NCI-H1417 treated with DMSO at 0.1 percent for 48 hours (cell line): ENCODE results near the gene SMS.
"Not testable (repeated sequence)": the region's sequence is repeated elsewhere in the genome, so short reads cannot be mapped to it uniquely, and the experiment has no call there.

Experiments
- DNase-seq: peaks from one replicate; lab custom pipeline; 2025; lab: John Stamatoyannopoulos, UW

SMS gene

DNA sequence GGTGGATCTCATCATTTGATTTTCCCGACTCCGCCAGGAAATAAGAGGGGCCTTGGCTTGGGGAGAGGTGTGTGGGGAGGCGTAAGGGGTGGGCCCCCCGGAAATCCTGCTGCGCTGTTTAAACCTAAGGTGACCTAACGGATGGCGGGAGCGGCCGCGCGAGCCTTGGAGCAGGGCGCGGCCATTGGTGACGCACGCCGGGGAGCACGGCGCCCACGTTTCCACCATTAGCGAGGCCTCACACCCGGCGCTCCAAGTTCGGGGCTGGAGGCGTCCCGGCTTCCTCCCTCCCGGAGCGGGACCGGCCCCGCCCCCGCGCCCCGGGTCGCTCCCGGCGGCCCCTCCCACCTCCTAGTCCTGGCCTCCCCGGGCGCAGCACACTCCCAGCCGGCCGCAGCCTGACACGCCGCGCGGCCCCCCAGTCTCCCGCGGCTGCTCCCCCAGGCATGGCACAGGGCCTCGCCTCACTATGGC, at the start of gene SMS:
Gene SMS (plus strand): TSS at position 354 of the 474 bp plus-strand sequence. CDS start 116 bp downstream, at position 470.
- peak; percentile 14 for DNase-seq

DNA sequence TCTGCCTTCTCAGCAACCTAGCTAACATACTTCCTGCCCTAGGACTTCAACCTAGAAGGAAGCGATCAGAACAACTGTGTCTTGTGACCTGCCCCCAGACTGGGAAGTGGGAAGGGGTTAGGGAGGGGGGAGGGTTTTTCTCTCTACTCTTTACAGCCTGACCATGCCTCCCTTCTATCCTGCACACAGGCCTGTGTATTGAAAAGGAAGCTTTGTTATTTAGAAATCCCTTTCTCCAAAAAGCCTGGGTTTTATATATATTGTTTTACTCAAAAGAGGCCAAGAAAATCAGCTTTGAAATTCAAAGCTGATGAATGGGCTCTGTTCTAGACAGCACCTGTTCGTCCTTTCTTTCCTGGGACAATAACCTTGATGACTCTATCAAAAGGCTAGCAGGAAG, 35.2 kb upstream of the SMS start:
- DNase-seq, result no peak

DNA sequence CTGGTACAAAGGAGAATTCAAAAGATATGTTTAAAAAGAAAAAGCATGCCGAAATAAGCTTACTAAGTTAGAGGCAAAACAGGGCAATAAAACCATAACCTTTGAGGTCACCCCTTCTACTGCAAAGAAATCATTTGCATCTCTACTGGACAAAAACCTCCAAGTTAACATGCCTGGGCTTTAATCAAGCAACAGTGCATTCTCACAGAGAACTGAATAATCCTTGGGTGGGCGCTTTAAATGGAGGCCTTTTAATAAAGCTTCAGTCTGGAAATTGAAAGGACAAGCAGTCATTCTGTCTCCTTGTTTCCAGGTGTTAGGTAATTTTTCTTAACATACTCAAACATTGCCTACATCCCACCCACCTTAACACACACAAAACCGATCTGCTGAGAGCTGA, 34.6 kb upstream of the SMS start:
- DNase-seq, result no peak

DNA sequence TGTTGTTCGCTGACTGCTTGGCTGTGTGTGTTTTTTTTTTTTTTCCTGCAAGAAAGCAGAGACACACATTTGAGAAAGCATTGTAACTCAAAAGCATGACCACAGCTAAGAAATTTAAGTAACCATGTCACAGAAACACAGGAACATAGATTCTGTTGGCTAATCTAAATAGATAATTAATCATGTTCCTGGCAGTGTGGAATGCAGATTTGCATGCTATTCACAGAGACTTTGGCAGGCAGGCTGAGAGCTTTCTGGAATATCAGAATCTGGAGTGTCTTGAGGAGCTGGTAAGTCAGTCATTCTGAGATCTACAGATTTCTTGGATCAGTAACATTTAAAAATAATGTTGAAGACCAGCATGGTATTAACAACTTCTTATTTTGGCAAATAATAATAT, 33.2 kb upstream of the SMS start:
- DNase-seq, result no peak

DNA sequence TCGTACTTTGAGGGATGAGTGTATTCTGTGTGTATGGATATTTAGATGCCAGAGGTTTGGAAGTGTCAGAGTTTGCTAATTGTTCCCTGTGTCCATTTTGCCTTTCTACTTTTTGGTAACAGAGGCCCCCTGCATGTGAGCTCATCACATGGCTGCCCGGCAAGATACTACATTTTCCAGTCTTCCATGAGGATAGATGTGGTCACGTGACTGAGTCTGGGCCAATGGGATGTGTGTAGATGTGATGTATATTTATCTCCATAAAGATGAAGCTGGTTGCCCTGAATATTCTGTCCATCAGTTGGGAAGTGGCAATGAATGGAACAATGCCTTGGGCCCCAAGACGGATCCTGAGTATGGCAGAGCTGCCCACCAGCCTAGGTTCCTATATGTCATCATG, 29.0 kb upstream of the SMS start:
- no peak for DNase-seq

DNA sequence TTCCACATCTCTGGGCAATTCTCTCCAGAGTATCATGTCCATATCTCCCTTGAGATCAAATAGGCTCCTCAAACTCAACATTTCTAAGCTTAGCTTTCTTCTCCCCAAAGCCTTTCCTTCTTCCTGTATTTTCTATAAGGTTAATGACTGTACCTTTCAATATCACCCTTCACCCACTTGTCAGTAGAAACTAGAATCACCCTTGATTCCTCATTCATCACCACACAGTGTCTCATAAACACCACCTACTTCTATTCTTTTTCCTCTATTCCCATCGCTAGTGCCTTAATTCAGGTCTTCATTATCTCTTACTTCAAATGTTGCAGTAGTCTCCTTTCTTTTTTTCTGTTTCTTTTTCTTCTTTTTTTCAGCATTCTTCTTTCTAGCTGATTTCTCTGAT, 28.3 kb upstream of the SMS start:
- DNase-seq, result no peak

DNA sequence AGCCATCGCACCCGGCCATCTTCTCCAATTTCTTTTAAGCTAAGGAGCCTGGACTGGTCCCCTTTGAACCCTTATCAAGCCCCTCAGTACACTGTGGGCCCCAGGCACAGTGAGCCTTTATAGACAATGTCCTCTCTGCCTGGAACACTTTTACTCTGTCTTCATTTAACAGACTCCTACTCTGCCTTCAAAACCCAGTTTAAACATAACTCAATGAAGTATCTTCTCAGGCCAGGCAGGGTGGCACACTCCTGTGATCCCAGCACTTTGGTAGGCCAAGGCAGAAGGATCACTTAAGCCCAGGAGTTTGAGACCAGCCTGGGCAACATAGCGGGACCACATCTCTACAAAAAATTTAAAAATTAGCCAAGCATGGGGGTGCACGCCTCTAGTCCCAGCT, 27.5 kb upstream of the SMS start:
- DNase-seq, result no peak

DNA sequence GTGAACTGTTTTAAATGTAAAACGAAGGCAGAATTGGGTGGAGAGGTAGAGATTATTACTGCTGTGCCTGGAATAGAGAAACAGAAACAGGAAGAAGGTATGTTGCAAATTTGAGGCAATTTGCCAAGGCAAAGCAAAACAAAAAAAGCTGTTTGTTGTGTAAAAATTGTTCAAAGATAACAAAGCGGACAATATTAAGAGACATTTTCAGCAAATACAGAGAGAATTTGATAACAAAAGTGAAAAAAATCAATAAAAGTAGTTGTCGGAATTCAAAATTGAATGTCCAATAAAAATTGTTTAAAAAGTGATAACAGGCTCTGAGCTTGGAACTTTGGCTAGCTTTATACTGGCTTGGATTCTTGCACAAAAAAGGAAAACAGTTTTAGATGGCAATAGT, 14.4 kb upstream of the SMS start:
- no peak for DNase-seq

DNA sequence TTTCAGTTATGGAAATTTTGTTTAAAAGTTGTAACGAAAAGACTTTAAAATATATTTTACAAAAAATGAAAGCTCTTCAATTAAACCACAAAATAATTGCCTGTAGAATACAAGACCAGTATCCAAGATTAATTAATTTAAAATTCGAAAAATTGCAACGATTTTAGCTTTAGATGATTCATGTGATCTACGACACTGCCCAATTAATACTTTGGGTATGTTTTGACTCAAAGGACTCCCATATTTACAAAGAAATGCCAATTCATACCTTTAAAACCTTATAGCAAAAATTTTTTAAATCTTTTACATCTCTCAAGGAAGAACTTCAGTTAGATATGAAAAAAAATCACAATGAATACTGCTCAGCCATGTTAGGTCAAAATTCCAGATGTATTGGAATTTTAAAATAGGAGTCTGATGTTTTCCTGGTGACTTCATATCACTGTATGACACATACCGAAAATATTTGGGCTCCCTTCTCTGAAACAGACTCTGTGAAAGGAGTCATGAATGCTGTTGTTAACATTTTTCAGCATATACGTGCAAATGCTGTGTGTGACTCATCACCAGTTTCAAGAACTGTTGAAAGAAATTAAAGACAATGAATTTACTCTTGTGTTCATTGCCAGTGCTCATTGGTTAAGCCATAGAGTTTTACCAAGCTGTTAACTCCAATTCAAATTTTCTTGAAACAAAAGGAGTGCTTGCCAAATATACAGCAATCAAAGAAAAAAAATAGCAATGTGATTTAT, 13.8 kb upstream of the SMS start:
- DNase-seq, result no peak

DNA sequence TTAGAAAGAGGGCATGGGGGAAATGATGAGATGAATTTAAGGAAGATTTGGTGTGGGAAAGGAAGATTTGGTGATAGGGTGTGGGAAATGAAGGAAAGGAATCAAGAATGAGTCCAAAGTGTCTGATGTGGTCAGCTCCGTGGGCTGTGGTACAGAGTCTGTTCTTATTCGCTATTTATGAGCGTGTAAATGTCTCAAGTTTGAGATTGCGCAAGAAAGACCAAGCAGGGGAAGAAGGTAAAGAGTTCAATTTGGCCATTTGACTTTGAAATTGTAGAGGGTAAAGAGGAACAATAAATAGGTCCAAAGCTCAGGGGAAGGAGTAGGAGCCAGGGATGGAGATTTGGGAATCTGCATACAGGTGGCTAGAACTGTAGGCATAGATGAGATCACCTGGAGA, 11.3 kb upstream of the SMS start:
- DNase-seq, result no peak

DNA sequence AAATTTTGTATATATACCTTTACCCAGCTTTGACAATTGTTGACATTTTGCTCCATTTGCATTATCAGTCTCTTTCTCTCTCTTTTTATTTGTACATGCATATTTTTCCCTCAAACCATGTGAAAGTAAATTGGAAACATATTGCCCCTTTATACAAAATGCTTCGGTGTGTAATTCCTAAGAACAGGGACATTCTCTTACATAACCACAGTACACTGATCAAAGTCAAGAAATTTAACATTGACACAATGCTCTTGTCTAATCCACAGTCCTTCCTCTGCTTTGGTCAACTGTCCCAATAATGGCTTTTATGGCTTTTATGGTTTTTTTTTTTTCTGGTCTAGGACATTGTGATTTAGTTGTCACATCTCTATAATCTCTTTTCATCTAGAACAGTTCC, 9.5 kb upstream of the SMS start:
- DNase-seq, result no peak

DNA sequence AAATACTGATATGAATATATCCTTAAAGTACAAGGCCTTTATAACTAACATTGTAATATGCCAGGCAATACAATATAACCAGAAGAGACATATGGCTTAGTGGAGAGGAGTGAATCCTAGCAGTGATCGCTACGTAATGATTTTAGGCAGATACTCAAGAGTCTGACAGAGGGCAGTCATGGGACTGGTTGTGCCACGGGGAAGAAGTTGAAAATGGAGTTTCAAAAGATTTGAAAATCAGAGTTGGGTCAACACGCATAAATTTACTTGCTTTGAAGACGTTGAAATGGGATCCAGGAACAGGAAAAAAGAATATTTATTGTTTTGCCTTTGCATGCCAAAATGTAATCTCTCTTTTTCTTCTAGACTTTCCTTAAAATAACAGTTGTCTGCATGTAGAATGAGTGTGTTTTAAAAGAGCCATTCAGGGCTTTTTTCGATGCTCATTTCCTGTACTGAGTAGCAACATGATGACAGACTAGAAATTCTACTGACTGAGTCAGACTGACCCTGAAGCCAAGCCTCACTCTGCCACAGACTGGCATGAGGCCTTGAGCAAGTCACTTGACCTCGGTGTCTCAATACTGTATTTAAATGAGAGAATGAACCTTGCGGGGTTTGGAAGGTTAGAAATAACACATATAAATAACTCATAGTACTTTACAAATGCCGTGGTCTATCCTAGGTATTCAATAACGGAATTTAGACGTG, 8.1 kb upstream of the SMS start:
- no peak for DNase-seq

DNA sequence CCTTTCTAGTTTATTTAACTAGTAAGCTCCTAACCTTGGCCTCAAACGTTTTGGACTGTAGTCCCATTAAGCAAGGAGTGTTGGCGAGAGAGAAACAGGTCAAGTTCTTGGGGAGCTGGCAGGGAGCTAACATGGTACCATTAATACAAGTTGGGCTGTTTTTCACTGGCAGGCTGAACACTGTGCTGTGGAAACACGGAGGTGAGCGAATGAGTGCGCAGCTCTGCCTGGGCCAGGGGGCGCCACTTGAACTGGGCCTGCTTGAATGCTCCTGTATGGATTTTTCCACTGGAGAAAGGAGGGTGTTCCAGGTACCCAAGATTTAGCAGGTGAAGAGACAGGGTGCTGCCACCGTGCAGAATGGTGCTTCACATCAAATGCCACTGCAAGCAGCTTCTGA, 7.4 kb upstream of the SMS start:
- DNase-seq, result no peak

DNA sequence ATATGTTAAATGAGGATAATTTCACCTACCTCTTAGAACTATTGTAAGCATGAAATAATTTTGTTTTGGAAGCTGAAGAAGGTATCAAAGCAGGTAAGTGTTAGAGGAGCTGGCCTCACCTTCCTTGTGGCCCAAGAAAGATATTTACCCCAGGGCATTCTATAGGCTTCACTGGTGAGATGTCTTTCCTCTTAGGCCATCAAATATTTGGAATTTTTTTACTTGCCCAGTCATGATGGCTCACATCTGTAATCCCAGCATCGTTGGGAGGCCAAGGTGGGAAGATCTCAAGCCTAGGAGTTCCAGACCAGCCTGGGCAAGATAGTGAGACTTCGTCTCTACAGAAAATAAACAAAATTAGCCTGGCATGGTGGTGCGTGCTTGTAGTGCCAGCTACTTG, 6.1 kb upstream of the SMS start:
- no peak for DNase-seq

DNA sequence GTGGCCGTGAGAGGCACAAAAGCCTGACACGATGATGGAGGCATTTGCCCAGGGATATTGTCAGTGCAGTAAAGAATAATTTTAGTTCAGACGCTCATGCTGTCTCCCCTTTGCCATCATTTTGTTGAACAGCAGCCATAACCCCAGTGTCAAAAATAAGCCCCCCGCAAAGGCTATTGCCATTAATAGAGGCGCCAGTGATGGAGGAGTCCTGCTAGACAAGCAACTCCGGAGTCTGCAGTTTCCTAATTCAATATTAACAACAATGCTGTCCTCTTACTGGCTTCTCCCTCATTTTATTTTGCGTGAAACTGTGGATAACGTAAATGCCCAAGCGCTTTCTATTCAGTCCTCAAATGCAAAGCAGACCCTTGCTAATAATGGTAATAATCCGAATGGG, 603 bp upstream of the SMS start:
- no peak for DNase-seq

DNA sequence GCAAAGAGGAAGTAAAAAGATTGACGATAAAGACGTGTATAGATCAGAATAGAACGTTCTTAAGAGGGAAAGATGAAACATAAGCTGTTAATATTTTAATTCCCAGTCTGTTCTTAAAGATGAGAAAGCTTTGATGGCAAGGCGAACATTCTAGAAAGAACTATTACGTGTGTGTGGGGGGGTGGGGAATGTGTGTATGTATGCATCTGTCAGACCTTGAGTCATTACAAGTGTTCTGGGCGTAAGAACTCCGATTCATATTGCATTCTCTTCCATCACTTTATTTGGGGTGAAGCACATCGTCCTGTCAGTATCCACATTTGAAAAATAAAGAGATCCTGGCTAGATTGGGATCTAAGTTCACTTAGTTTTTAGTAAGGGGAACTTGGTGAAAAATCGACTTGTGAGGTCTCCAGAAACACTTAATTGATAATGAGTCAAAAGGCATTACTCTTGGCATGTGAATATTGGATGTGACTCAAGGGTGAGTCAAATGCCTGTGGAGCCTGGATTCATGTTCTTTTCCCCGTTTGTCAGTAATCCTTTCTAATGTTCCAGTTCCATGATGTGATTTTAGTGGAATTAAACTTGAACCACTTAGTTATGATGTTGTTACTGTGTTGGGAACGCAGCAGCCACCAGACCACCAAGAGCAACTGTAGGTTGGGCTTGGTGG, 3.1 kb downstream of the SMS start:
- no peak for DNase-seq

DNA sequence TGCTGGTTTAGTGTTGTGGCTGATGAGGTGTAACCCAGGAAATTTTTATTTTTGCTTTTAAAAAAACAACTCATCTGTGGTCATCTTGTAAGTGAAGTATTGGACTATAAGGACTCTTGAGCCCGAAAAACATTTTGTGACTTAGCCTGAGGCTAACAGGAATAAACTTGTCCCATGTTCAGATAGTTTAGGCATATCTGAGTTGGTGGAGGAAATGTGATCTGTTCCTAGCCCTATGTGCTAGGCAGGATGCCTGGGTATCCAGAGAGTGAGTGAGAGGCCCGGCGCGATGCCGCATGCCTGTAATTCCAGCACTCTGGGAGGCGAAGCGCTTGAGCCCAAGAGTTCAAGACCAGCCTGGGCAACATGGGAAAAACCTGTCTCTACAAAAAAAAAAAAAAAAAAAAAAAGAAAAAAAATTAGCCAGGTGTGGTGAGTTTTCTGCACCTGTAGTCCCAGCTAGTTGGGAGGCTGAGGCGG, 3.7 kb downstream of the SMS start:
- DNase-seq, result no peak

DNA sequence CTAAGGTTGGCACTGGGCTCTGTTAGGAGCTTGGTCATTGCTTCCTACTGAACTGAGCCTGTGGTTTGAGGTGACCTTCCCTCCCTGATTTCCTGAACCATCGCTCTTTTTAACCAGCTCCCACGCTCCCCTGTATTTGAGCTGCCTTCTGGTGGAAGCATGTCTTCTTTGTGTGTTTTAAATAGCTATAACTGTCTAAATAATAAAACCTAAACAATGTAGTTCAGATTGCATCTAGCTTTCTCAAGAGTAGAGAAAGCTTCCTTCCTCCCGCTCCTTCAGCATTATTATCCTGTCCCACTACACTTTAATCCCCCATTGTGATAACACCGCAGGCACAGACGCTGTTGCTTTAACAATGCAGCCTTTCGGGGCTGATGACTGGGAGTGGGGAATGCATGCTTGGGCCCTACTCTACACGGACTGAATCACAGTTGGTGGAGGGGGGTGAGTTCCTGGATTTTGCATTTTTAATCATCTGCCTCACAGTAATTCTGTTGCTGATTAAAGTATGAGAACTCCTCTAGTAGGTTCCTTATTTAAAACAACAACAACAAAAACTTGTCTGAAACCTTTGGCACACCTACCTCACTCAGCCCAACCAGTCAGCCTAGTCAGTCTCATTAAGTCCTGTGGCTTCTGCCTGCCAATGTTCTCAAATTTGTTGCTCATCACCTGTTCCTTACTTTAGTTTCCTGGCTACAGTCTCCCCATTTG, 6.6 kb downstream of the SMS start:
- no peak for DNase-seq

DNA sequence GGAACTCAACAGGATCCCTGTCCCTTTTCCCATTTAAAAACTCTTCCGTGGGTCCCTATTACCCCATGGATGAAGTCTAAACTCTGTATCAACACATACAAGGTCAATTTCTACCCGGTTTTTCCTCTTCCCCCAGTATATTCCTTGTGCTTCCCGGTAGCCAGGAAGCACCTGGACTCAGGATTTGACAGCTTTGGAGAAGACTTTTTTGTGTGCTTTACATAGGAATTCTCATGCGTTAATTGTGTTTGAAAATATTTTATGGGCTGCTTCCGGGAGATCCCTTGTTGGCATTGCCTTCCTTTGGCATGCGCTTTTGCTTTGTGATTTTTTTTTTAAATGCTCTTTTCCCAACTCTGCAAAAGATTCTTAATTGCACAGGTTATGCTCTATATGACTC, 7.2 kb downstream of the SMS start:
- DNase-seq, result no peak

DNA sequence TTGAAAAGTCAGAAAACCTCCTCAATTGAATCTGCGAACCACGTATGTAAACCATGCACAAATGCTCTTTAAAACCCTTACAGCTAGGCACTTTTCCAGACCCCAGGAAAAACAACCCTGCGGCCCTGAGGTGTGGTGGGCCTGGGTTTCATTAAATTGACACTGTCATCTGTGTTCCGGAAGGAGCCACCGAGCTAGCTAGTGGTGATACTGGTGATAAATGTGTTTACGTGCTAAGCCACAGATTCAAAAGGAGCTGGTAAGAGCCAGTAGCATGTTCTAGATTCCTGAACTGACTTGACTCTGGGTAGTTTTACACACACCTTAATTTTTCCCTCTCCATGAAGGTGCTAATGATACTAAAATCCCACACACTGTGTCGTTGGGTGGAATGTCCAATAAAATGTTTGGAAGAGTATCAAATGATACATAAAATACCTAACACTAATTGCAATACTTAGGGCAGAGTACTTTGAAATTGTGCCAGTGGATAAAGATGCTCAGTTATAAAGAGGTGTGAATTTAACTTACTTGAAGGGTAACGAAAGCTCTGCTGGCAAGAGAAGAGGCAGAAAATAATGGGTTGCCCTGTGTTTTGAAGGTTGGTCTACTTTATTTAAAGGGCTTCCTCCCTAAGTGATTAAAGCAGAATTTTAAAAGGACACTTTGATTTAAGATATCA, 8.5 kb downstream of the SMS start:
- DNase-seq, result no peak

DNA sequence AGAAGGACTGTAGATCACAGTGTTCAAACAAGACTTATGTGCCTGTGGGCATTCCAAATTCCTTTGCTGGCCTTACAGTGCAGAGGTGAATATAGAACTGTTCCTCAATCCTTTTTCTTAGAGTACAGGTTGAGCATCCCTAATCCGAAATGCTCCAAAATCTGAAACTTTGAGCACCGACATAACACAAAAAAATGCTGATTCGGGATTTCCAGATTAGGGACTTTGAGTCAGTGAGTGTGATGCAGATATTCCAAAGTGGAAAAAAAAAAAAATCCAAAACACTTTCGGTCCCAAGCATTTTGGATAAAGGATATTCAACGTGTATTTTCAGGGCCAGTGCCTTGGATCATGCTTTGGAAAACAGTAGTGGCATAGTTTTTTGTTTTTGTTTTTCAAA, 9.2 kb downstream of the SMS start:
- DNase-seq, result no peak

DNA sequence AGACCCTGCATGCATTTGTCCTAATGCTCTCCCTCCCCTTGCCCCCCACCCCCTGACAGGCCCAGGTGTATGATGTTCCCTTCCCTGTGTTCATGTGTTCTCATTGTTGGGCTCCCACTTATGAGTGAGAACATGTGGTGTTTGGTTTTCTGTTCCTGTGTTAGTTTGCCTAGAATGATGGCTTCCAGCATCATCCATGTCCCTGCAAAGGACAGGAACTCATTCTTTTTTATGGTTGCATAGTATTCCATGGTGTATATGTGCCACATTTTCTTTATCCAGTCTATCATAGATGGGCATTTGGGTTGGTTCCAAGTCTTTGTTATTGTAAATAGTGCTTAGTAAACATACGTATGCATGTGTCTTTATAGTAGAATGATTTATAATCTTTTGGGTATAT, 10.0 kb downstream of the SMS start:
- DNase-seq, result not testable (repeated sequence)
